A549 treated with AZD9567 at 1 μM for 4 hours (cell line): ENCODE measurements around the gene NCOA4. TPM values are rescaled to one million over a fixed set of nuclear protein-coding genes. Genes with fewer than 3 reads are reported as not detected.

ENCODE experiments used
- total RNA-seq: library from RNA; stranded (reverse); fragments of 200-300 nt; extraction: Qiagen RNA extraction; gene quantifications from 5 replicates; pipeline ENCODE4 v1.2.3, GENCODE V29; 2022; ENCODE audit not compliant: insufficient read depth

NCOA4 gene
- 88.6 to 109 TPM (median 91.3 TPM) in 5 replicates for total RNA-seq

DNA sequence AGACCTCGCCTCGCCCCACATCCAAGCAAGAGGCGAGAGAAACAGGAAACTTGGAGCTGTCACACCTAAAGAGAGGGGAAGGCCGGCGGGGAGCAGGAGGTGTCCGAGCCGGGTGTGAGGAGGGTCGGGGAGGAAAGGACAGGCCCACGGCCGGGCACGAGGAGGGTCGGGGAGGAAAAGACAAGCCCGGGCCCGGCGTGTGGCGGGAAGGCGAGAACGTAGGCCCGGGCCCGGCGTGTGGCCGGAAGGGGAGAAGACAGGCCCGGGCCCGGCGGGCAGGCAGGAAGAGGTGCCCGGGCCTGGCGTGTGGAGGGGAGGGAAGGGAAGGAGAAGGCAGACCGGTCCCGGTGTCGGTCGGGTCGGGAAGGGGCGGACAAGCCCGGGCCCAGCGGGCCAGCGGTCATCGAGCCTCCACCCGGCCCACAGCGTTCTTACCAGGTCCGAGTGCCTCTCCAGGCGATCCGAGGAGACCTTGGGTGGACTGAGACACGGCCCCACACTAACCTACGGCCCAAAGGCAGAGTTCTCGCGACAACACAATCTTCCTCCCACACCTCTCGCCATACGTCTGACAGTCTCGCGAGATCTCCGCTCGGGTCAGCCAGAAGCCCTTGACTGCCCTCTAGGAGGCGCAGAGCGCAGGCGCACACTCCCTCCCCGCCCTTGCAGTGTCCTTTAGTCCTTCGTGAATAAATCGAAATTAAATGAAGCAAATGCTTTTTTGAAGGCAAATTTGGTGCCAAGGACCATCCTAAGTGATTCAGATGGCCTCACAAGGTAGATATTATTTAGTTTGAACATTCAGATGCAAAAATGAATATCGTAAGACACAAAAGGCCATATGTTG, at the start of gene NCOA4:
Gene NCOA4, minus strand, starts transcription at position 533 of the 847 bp plus-strand sequence. CDS start 13,943 bp downstream, outside the sequence.

GRCh38 chr10:46046261-46046660, 15.8 kb upstream of the NCOA4 start, which contains the start of gene MSMB:
Gene MSMB (minus strand): TSS chr10:46046269. CDS start chr10:46046237, 32 bp downstream.

DNA sequence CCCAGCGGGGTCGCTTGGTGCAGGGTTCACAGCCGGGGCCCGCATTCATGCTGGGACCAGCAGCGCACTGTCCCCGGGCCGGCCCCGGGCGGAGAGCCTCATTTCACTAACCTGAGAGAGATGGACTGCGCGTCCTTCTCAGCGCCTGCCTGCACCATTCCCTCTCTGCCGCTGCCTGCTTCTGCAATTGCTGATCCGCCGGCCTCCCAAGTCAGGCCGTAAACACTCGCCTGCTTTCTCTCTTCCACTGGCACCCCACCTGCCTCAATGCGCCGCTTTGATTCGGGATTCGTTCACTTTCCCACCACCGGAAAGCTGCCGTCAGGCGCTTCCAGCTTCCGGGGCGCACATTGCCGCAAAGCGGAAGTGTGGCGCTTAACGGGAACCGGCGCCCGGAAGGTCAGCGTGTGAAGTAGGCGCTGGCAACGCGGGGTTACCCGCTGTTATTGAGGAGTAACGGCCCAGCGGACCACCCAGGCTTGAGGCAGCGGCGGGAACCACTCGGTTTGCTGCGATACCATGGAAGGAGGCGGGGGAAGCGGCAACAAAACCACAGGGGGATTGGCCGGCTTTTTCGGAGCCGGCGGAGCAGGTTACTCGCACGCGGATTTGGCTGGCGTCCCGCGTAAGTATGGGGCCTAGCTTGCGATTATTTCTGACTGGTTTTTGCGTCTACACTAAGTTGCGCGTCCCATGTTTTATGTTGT, 58.2 kb downstream of the NCOA4 start, which contains the start of gene TIMM23:
Gene TIMM23, plus strand, starts transcription at position 384 of the 707 bp plus-strand sequence. Its CDS starts 136 bp downstream, at position 520.

Other genes with a start within 250 kb of the NCOA4 start
- gene AGAP4, start 183.1 kb downstream of the NCOA4 start, total RNA-seq: 7.3 to 10.7 TPM (median 9.6 TPM) in 5 replicates
- 149 to 169 TPM (median 151 TPM) in 5 replicates for gene TIMM23, start 58.1 kb downstream of the NCOA4 start, total RNA-seq
- 0.35 TPM in 1 of 5 replicates, not detected in the others for gene MSMB, start 15.6 kb upstream of the NCOA4 start, total RNA-seq